Endothelial cell (in vitro differentiated cells): Measurements from ENCODE around the gene MSN. TPM values are rescaled to one million over a fixed set of nuclear protein-coding genes. Genes with fewer than 3 reads are reported as not detected.

Experiments
- DNase-seq: peaks from one replicate; pipeline ENCODE4 v3.0.0; 2021; ENCODE audit warnings: low spot score
- H3K27ac Mint-ChIP-seq: one replicate; pipeline ENCODE4 v1.8.0; 2021; ENCODE audit warnings: mixed read lengths, inconsistent platforms; ENCODE audit not compliant: unreplicated experiment
- H3K27me3 Mint-ChIP-seq: one replicate; pipeline ENCODE4 v1.8.0; 2021; ENCODE audit warnings: mild to moderate bottlenecking, moderate library complexity, mixed read lengths, inconsistent platforms; ENCODE audit not compliant: unreplicated experiment
- H3K36me3 Mint-ChIP-seq: one replicate; pipeline ENCODE4 v1.8.0; 2021; ENCODE audit warnings: mild to moderate bottlenecking, low read depth, mixed read lengths, inconsistent platforms; ENCODE audit not compliant: unreplicated experiment
- H3K4me1 Mint-ChIP-seq: one replicate; pipeline ENCODE4 v1.8.0; 2021; ENCODE audit warnings: mild to moderate bottlenecking, mixed read lengths, inconsistent platforms; ENCODE audit not compliant: unreplicated experiment
- H3K4me3 Mint-ChIP-seq: one replicate; pipeline ENCODE4 v1.8.0; 2021; ENCODE audit warnings: mild to moderate bottlenecking, mixed read lengths, inconsistent platforms; ENCODE audit not compliant: unreplicated experiment
- H3K9me3 Mint-ChIP-seq: one replicate; pipeline ENCODE4 v1.8.0; 2021; ENCODE audit warnings: mixed read lengths, inconsistent platforms; ENCODE audit not compliant: unreplicated experiment
- CTCF ChIP-seq: fragments of 200-600 bp; sonication (generic); IDR thresholded peaks from one replicate; pipeline ENCODE4 v1.5.0; 2021; ENCODE audit warnings: antibody characterized with exemption; ENCODE audit not compliant: unreplicated experiment
- total RNA-seq: library from RNA; stranded (reverse); fragmentation: NEBNext Ultra II Directional; extraction: Animal tissue kit (Norgen Biotek cat#: 25700); gene quantifications from one replicate; pipeline ENCODE4 v1.2.1, GENCODE V29; 2021; ENCODE audit not compliant: unreplicated experiment

The MSN gene
- total RNA-seq, 1 donor from 2014 or later, result 590 TPM

- H3K27ac Mint-ChIP-seq, result peak overlapping the region; percentile 64
These were observed 39.7 kb downstream of the MSN start for GRCh38 chrX:65707151-65707550.

GRCh38 chrX:65712005-65712806 lies 44.8 kb downstream of the MSN start:
- H3K9me3 Mint-ChIP-seq, result no peaks in the 10 kb centered on the region
- peak overlapping the region; percentile 84 for H3K27ac Mint-ChIP-seq
- DNase-seq, result no peak
- H3K4me1 Mint-ChIP-seq, result peaks cover 34% of the 10 kb centered on the region
- no peak overlapping the region for H3K4me3 Mint-ChIP-seq
- H3K27me3 Mint-ChIP-seq, result peaks cover 4% of the 10 kb centered on the region
- TF ChIP-seq CTCF, result no peak
- peaks cover 8% of the 10 kb centered on the region for H3K36me3 Mint-ChIP-seq

More at GRCh38 chrX:65707151-65707550, 39.7 kb downstream of the MSN start:
- Mint-ChIP-seq H3K27me3 (peaks cover 14% of the 10 kb centered on the region), H3K9me3 (no peaks in the 10 kb centered on the region), H3K36me3 (peaks cover 24% of the 10 kb centered on the region), H3K4me3 (peak overlapping the region; percentile 31), H3K4me1 (peaks cover 44% of the 10 kb centered on the region)
- TF ChIP-seq CTCF, result no peak
- DNase-seq, result no peak

DNA sequence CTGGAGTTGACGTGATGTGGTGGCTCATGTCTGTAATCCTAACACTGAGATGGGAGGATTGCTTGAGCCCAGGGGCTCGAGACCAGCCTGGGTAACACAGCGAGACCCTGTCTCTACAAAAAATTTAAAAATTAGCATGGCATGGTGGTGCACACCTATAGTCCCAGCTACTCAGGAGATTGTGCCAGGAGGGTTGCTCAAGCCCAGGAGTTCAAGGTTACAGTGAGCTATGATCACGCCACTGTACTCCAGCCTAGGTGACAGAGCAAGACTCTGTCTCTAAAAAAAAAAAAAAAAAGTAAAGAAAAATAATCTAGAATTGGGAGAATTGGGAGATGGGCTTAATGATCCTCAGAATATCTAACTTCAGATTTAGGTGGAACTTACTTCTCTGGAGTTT lies 51.1 kb downstream of the MSN start:
- H3K27me3 Mint-ChIP-seq, result peaks cover 1% of the 10 kb centered on the region
- H3K9me3 Mint-ChIP-seq, result no peaks in the 10 kb centered on the region
- DNase-seq, result no peak
- H3K4me3 Mint-ChIP-seq, result no peak overlapping the region
- no peak overlapping the region for H3K27ac Mint-ChIP-seq
- peaks cover 35% of the 10 kb centered on the region for H3K4me1 Mint-ChIP-seq
- TF ChIP-seq CTCF, result no peak
- H3K36me3 Mint-ChIP-seq, result peaks cover 33% of the 10 kb centered on the region

DNA sequence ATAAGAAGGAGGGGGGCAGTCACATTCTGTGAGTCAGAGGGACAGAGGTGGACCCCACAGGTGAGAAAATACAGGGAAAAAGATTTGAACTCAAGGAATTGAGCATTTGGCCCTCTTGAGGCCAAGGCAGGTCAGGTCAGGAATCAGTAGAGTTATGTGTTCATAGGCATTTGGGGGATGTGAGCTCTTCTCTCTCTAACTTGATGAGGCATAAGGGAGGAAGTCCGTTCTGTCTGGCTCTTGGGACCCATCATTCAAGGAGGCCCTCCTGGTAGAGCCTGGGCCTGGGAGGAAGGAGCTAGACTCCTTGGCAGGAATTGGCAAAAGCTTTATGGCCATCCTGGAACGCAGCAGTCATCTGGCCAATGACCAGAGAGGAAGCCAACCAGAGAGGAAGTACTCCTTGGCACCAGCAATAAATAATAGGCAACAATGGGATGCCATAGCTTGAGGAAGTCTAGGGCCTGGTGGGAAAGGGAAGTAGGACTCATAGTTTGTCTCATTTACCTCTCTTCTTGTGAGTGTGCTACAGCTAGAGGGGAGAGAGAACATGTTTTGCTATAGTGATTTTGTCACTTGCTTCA lies 53.0 kb downstream of the MSN start:
- H3K36me3 Mint-ChIP-seq, result peaks cover 39% of the 10 kb centered on the region
- H3K27ac Mint-ChIP-seq, result peak overlapping the region; percentile 76
- no peak overlapping the region for H3K4me3 Mint-ChIP-seq
- no peaks in the 10 kb centered on the region for H3K9me3 Mint-ChIP-seq
- no peak for DNase-seq
- H3K4me1 Mint-ChIP-seq, result peaks cover 27% of the 10 kb centered on the region
- TF ChIP-seq CTCF, result no peak
- peaks cover 4% of the 10 kb centered on the region for H3K27me3 Mint-ChIP-seq

GRCh38 chrX:65723706-65724105 lies 56.3 kb downstream of the MSN start:
- no peaks in the 10 kb centered on the region for H3K9me3 Mint-ChIP-seq
- DNase-seq, result no peak
- no peak overlapping the region for H3K4me3 Mint-ChIP-seq
- TF ChIP-seq CTCF, result no peak
- peaks cover 4% of the 10 kb centered on the region for H3K27me3 Mint-ChIP-seq
- peaks cover 42% of the 10 kb centered on the region for H3K36me3 Mint-ChIP-seq
- peaks cover 18% of the 10 kb centered on the region for H3K4me1 Mint-ChIP-seq
- peak overlapping the region; percentile 58 for H3K27ac Mint-ChIP-seq
